ENCODE measurements around the gene WWTR1. TPM values are rescaled to one million over a fixed set of nuclear protein-coding genes. Genes with fewer than 3 reads are reported as not detected.

WWTR1 gene
- total and polyA plus RNA-seq, 8 donors = 15.4 to 116 (median 61.4) TPM

DNA sequence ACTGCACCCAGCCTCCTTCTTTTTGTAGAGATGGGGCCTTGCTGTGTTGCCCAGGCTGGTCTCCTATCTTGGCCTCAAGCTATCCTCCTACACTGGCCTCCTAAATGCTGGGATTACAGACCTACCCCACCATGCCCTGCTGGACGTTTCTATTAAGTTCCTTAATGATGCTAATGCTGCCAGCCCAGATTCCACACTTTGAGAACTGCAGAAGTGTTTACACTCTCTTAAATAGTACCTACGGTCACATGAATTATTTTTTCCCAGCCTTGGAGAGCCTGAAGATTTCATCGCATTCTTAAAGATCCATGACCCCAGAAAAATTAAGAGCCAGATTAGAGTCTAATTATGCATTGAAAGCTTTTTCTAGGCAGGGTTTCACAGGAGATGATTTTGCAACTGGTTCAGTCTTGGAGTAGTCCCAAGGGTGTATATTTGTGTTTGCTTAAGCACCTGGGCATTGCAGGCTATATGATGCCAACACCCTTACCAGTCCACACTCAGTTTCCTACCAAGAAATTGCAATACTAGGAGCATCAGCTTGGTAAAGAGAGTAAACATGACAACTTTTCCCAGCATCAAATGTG lies 146.7 kb downstream of the WWTR1 start:
- Histone ChIP-seq H3K36me3 (no peaks in the 10 kb centered on the region), H3K9me3 (no peaks in the 10 kb centered on the region), H3K27me3 (no peaks in the 10 kb centered on the region), H3K4me1 (peaks cover 11 to 51% (median 17%) of the 10 kb centered on the region in 4 donors), H3K4me3 (no peak overlapping the region), H3K27ac (no peak overlapping the region)
- no peak for DNase-seq
- TF ChIP-seq POLR2AphosphoS5 (IDR thresholded peaks at IDR 0.05) (no peak), POLR2A (IDR thresholded peaks at IDR 0.05) (no peak), EP300 (IDR thresholded peaks at IDR 0.05) (no peak)
- TF ChIP-seq, protein P1, sequence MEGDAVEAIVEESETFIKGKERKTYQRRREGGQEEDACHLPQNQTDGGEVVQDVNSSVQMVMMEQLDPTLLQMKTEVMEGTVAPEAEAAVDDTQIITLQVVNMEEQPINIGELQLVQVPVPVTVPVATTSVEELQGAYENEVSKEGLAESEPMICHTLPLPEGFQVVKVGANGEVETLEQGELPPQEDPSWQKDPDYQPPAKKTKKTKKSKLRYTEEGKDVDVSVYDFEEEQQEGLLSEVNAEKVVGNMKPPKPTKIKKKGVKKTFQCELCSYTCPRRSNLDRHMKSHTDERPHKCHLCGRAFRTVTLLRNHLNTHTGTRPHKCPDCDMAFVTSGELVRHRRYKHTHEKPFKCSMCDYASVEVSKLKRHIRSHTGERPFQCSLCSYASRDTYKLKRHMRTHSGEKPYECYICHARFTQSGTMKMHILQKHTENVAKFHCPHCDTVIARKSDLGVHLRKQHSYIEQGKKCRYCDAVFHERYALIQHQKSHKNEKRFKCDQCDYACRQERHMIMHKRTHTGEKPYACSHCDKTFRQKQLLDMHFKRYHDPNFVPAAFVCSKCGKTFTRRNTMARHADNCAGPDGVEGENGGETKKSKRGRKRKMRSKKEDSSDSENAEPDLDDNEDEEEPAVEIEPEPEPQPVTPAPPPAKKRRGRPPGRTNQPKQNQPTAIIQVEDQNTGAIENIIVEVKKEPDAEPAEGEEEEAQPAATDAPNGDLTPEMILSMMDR (IDR thresholded peaks at IDR 0.05) = no peak
- WGBS, 5 donors = 33 to 52% (median 42%) methylated on average over 3 of the region's 3 CpGs
- intact Hi-C loops (cut with DNase I; ENCODE audit: low total_unique reads) = loop anchor here (5.0 kb wide), 1 partner anchor 206 kb away; no protein-coding TSS in a partner anchor

DNA sequence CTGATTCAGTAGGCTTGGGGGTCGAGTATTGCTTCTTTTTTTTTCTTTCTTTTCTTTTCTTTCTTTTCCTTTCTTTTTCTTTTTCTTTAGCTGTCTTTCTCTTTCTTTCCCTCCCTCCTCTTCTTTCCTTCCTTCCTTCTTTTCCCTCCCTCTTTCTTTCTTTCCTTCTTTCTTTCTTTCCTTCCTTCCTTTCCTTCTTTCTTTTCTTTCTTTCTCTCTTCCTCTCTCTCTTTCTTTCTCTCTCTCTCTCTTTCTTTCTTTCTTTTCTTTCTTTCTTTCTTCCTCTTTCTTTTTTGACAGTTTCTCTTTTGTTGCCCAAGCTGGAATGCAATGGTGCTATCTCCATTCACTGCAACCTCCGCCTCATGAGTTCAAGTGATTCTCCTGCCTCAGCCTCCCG lies 147.3 kb downstream of the WWTR1 start:
- Histone ChIP-seq H3K27me3 (no peaks in the 10 kb centered on the region), H3K9me3 (no peaks in the 10 kb centered on the region), H3K27ac (no peak overlapping the region), H3K4me3 (no peak overlapping the region), H3K36me3 (no peaks in the 10 kb centered on the region), H3K4me1 (peaks cover 11 to 51% (median 17%) of the 10 kb centered on the region in 4 donors)
- intact Hi-C loops (cut with DNase I; ENCODE audit: low total_unique reads) = loop anchor here (5.0 kb wide), 1 partner anchor 207 kb away; no protein-coding TSS in a partner anchor
- TF ChIP-seq EP300 (IDR thresholded peaks at IDR 0.05) (no peak), POLR2A (IDR thresholded peaks at IDR 0.05) (no peak), POLR2AphosphoS5 (IDR thresholded peaks at IDR 0.05) (no peak)
- TF ChIP-seq, protein P1 (IDR thresholded peaks at IDR 0.05) = no peak
- 89 to 97% (median 92%) methylated on average over 3 of the region's 3 CpGs for WGBS, 5 donors
- no peak for DNase-seq

DNA sequence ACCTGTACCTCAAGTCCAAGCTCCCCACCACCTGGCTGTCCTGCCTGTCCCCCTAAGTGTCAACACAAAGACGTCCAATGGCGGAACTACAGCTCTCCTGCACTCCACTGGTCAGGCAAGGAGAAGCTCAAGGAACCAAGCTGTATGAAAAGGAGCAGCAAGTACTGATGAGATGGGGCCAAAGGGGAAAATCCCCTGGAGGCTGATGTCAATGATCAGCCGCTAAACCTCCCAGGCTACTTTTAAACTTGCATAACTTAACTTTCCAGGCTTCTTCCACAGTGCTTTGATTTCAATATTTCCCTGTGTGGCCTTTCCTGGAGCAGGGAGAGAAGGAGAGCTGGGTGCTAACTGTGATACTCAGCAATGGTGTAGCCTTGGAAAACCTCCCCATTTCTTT lies 148.3 kb downstream of the WWTR1 start:
- TF ChIP-seq POLR2A (IDR thresholded peaks at IDR 0.05) (no peak), EP300 (IDR thresholded peaks at IDR 0.05) (no peak), POLR2AphosphoS5 (IDR thresholded peaks at IDR 0.05) (no peak)
- TF ChIP-seq, protein P1 (IDR thresholded peaks at IDR 0.05) = no peak
- WGBS, 5 donors = 80 to 85% (median 83%) methylated on average over 3 of the region's 3 CpGs
- intact Hi-C loops (cut with DNase I; ENCODE audit: low total_unique reads) = no loop called here

DNA sequence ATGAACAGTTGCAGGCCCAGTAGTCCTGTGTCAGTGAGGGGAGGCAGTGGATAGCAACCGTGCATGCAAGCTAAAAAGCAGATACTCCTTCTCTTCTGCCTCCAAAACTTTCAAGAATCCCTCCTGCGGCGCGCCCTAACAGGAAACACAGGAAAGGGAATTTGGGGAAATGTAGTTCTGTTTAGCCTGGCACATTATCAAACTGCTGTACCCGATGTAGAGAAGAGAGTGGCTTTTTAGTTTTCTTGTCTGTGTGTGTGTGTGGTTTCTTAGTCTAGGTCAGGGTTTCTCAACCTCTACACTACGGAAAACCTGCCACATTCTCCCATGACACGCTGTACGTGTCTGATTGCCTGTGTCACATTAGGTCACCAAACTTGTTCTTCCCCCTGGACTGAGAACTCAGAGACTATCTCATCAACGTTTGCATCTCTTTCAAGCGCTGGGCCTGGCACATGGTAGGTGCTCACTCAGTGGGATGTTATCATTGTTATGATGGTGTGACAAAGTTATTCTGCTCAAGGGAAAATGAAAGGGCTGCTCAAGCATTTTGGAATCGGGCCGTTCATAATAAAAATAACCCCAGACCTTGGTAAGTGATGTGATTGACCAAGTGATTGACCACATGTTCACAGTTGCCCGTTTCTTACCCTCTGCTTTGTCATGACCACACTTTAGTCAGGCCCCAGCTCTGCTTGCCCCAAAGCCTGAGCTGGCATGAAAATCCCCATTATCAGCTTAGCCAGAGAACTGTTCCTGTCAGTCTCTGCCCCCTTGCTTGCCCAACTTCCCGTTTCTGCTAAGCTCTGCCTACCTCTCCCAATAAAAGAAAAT lies 150.1 kb downstream of the WWTR1 start:
- peaks cover 11 to 49% (median 16%) of the 10 kb centered on the region in 4 donors for H3K4me1 ChIP-seq
- intact Hi-C loops (cut with DNase I; ENCODE audit: low total_unique reads) = no loop called here
- TF ChIP-seq POLR2A (IDR thresholded peaks at IDR 0.05) (no peak), EP300 (IDR thresholded peaks at IDR 0.05) (no peak), POLR2AphosphoS5 (IDR thresholded peaks at IDR 0.05) (no peak)
- TF ChIP-seq, protein P1 (IDR thresholded peaks at IDR 0.05) = no peak
- no peaks in the 10 kb centered on the region for H3K27me3 ChIP-seq
- no peaks in the 10 kb centered on the region for H3K36me3 ChIP-seq
- peak overlapping the region in 3 of 5 donors; percentile 10 to 62 (median 45) for H3K27ac ChIP-seq
- peak overlapping the region in 1 of 4 donors; percentile 3 for H3K4me3 ChIP-seq
- 22 to 34% (median 24%) methylated on average over 14 of the region's 14 CpGs for WGBS, 5 donors
- peak in 1 of 2 donors; percentile 31 for DNase-seq
- H3K9me3 ChIP-seq = no peaks in the 10 kb centered on the region

More for the DNA sequence above, 148.3 kb downstream of the WWTR1 start:
- Histone ChIP-seq H3K9me3 (no peaks in the 10 kb centered on the region), H3K4me1 (peaks cover 11 to 51% (median 17%) of the 10 kb centered on the region in 4 donors), H3K27me3 (no peaks in the 10 kb centered on the region), H3K27ac (no peak overlapping the region), H3K4me3 (no peak overlapping the region), H3K36me3 (no peaks in the 10 kb centered on the region)
- no peak for DNase-seq
